ENCODE results near the gene PTP4A2.

DNA sequence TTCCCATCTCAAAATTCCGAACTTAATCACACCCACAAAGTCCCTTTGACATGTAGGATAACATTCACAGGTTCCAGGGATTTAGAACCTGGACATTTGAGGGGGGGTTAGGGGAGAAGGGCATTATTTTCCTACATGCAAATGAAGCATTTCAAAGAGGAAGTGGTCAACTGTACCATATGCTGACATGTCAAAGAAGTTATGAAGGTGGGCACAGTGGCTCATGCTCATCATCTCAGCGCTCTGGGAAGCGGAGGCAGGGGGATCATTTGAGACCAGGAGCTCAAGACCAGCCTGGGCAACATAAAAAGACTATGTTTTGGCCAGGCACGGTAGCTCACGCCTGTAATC lies 35.7 kb downstream of the PTP4A2 start:
- TF ChIP-seq, protein P1, sequence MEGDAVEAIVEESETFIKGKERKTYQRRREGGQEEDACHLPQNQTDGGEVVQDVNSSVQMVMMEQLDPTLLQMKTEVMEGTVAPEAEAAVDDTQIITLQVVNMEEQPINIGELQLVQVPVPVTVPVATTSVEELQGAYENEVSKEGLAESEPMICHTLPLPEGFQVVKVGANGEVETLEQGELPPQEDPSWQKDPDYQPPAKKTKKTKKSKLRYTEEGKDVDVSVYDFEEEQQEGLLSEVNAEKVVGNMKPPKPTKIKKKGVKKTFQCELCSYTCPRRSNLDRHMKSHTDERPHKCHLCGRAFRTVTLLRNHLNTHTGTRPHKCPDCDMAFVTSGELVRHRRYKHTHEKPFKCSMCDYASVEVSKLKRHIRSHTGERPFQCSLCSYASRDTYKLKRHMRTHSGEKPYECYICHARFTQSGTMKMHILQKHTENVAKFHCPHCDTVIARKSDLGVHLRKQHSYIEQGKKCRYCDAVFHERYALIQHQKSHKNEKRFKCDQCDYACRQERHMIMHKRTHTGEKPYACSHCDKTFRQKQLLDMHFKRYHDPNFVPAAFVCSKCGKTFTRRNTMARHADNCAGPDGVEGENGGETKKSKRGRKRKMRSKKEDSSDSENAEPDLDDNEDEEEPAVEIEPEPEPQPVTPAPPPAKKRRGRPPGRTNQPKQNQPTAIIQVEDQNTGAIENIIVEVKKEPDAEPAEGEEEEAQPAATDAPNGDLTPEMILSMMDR (conservative IDR thresholded peaks at IDR 0.05): no peak
- TF ChIP-seq EZH2 (IDR thresholded peaks at IDR 0.05; ENCODE audit: low read depth): no peak

Data from PC-9 (cell line).